Prostate gland (tissue), 2 donors: Measurements from ENCODE around the gene ZNF664. TPM values are rescaled to one million over a fixed set of nuclear protein-coding genes. Genes with fewer than 3 reads are reported as not detected.

Source experiments
- DNase-seq: peaks from one replicate; pipeline ENCODE4 v3.0.0-alpha.2; 2019; ENCODE audit warnings: low spot score
- H3K27ac ChIP-seq, 2 donors: fragments of 200-600 bp; sonication (generic); 2 replicates each; pipeline ENCODE4 v1.5.1; 2017 to 2019
- H3K27me3 ChIP-seq: fragments of 200-600 bp; sonication (generic); replicated peaks from 2 replicates; pipeline ENCODE4 v1.5.1; 2019; ENCODE audit not compliant: insufficient read depth
- H3K36me3 ChIP-seq, 2 donors: fragments of 200-600 bp; sonication (generic); 1 replicate in 1 of 2; 2 replicates in 1 of 2; pipeline versions ENCODE4 v1.5.1 to v1.8.1; 2017 to 2019
- H3K4me1 ChIP-seq: fragments of 200-600 bp; sonication (generic); replicated peaks from 2 replicates; pipeline ENCODE4 v1.5.1; 2019
- H3K4me3 ChIP-seq, 2 donors: fragments of 200-600 bp; sonication (generic); 2 replicates each; pipeline ENCODE4 v1.5.1; 2017 to 2019
- H3K9me3 ChIP-seq: fragments of 200-600 bp; sonication (generic); 2 replicates; pipeline ENCODE4 v1.5.1; 2017
- POLR2A ChIP-seq: fragments of 450-650 bp; IDR thresholded peaks from one replicate; pipeline ENCODE4 v1.6.1; 2016; ENCODE audit warnings: antibody characterized with exemption, mild to moderate bottlenecking
- POLR2AphosphoS5 ChIP-seq: sonication (generic); formaldehyde crosslinking; IDR thresholded peaks from one replicate; pipeline ENCODE4 v1.6.1; 2017; ENCODE audit warnings: antibody characterized with exemption
- WGBS: methylation state at CpG from one replicate; pipeline ENCODE4 v1.1.5; 2018; 5-methylcytosine and 5-hydroxymethylcytosine counted together
- intact Hi-C: fragments of 100-400 bp; cut with DNase I; formaldehyde crosslinking; loops from one replicate; pipeline ENCODE4 v1.14.2; 2022
- total RNA-seq, 2 donors: library from RNA; depleted of rRNA; stranded (reverse); fragments of >200 nt; gene quantifications; one replicate each; pipeline ENCODE4 v1.1.0, GENCODE V29; 2016
- TF ChIP-seq, protein P1 (sequence below), 4 experiments: fragments of 200-600 bp in 2 of 4; fragments of 450-650 bp in 2 of 4; sonication (generic) in 2 of 4; IDR thresholded peaks; 1 replicate in 3 of 4; 2 replicates in 1 of 4; pipeline ENCODE4 v1.5.1; 2016 to 2019; ENCODE audit warnings: antibody characterized with exemption in 4 of 4, mild to moderate bottlenecking in 2 of 4, moderate library complexity in 2 of 4

The ZNF664 gene
- total RNA-seq, 2 donors from 2014 or later = 59.4 to 70.5 TPM

DNA sequence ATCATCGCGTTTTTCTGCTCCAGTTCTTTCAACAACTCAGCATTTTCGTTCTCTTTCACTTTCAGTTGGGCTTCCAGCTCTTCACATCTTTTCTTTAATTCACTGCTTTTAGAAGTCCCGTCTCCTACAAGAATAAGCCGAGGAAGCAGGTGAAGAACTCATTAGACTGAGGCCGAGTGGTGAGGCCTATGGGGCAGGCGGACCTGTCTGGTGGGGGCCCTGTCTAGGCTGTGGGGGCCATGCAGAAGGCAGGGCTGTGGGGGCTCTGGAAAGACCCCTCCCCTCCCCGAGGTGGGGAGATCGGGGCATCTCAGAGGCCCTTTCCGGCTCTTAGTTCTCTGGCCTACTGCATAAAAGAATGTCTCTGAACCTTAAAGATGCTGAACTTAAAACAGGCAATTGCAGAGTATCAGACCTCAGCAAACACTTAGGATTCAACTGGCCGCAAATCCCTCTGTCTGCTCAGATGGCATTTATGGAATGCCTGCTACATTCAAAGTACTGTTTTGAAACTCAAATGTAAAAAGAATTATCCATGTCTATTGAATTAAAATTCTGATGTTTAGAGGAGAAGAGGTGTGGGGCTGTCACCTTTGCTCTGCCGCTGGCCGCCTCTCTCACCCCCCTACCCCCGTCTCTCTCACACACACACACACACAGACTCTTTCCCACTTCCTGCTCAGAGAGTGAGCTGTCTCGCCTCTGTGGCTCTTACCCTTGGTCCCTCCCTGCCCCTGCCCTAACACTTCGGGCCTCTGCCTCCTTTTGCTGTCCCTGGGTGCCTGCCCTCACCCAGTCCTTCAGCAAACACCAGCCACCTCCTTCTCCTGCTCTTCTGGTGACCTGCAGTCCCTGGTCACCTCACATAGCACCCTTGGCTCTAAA, 35.1 kb upstream of the ZNF664 start:
- WGBS = 78% methylated on average over 16 of the region's 16 CpGs

DNA sequence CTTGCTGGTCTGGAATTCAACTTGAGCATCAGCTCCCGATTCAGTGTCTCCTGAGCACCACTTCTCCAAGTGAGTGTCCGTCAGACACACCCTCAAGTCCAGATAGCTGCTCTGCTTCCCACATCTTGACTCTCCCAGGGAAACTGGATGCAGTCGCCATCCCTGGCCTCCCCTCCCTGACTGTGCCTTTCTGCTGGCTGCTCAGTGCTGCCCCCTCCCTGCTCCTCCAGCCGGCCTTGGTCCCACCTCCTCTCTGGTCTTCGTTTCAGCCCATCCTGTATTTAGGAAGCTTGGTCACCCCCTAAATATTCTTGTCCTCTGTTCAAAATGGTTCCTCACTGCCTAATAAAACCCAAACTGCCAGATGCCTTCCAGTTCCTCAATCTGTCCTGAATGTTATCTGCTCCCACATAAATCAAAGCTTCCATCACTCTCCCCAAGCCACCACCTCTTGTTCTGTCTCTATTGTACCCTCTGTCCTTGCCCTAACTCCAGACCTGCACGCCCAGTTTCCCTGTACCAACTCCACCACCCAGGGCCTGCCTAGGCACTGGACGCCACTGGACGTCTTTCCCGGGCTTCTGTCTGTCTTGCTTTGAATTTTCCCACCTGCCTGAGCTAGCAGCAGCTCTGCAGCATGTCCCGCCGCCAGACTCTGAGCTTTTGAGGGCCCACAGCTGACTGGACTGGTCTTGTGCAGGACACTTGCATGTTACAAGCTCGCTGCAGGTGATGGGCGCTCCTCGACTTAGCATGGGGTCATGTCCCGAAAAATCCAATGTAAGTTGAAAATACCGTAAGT, 34.1 kb upstream of the ZNF664 start:
- intact Hi-C loops = no loop called here
- no peak overlapping the region for H3K27ac ChIP-seq
- no peak for DNase-seq

More for the DNA sequence above, 35.1 kb upstream of the ZNF664 start:
- no peak for DNase-seq
- Histone ChIP-seq H3K4me1 (no peaks in the 10 kb centered on the region), H3K27me3 (no peaks in the 10 kb centered on the region), H3K4me3 (no peak overlapping the region), H3K36me3 (no peaks in the 10 kb centered on the region), H3K9me3 (no peaks in the 10 kb centered on the region), H3K27ac (no peak overlapping the region)
- TF ChIP-seq POLR2A = no peak
- TF ChIP-seq, protein P1, sequence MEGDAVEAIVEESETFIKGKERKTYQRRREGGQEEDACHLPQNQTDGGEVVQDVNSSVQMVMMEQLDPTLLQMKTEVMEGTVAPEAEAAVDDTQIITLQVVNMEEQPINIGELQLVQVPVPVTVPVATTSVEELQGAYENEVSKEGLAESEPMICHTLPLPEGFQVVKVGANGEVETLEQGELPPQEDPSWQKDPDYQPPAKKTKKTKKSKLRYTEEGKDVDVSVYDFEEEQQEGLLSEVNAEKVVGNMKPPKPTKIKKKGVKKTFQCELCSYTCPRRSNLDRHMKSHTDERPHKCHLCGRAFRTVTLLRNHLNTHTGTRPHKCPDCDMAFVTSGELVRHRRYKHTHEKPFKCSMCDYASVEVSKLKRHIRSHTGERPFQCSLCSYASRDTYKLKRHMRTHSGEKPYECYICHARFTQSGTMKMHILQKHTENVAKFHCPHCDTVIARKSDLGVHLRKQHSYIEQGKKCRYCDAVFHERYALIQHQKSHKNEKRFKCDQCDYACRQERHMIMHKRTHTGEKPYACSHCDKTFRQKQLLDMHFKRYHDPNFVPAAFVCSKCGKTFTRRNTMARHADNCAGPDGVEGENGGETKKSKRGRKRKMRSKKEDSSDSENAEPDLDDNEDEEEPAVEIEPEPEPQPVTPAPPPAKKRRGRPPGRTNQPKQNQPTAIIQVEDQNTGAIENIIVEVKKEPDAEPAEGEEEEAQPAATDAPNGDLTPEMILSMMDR (IDR thresholded peaks at IDR 0.05) = no peak
- no peak for TF ChIP-seq POLR2AphosphoS5
- intact Hi-C loops = no loop called here

DNA sequence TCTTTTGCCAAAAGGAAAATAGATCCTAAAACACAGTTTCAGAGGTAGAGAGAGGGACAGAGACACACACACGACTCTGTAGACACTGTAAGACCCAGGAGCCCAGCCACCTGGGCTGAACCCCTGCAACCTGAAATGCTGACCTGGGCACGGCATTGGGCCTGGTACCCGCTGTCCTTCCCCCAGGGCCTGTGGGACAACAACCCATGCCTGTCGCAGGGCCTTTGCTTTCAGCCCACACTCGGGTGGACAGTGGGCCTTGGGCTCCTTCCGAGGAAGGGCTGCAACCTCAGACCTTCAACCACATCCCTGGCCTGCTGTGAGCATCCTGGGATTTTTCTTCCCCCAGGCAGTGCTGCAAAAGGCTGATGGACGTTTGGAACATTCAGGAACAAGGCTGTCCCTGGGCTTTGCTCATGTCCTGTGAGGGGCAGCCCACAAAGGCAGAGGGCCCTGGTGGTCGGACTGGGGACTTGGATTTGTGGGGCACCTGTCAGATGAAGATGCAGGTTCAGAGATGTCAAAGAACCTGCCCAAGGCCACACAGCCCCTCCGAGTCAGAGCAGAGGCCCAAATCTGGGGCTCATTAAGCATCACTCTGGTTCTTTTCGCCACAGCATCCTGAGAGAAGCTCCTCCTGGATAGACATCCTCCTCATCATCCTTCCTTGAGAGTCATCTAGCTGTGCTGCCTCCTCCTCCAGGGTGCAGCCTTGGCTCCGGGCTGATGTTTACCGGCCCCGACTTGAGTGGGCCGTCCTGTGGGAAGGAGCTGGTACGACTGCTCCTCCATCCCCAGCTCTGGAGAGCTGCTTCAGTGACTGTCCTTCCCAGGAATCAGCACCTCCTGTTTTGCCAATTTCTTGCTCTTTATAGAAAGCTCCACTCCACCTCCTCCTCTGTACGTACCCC, 33.0 kb upstream of the ZNF664 start:
- no peaks in the 10 kb centered on the region for H3K36me3 ChIP-seq

More for the DNA sequence above, 34.1 kb upstream of the ZNF664 start:
- H3K27me3 ChIP-seq = no peaks in the 10 kb centered on the region
- H3K9me3 ChIP-seq = no peaks in the 10 kb centered on the region
- WGBS = 87% methylated on average over 16 of the region's 16 CpGs
- no peaks in the 10 kb centered on the region for H3K4me1 ChIP-seq
- no peak for TF ChIP-seq POLR2A
- TF ChIP-seq, protein P1 (IDR thresholded peaks at IDR 0.05) = no peak
- TF ChIP-seq POLR2AphosphoS5 = no peak
- no peaks in the 10 kb centered on the region for H3K36me3 ChIP-seq
- H3K4me3 ChIP-seq = no peak overlapping the region

GRCh38 chr12:123940627-123940966, 32.4 kb upstream of the ZNF664 start:
- intact Hi-C loops = no loop called here
- Histone ChIP-seq H3K36me3 (peaks cover 0 to 3% of the 10 kb centered on the region in 2 donors), H3K9me3 (no peaks in the 10 kb centered on the region), H3K4me1 (no peaks in the 10 kb centered on the region), H3K27ac (no peak overlapping the region), H3K27me3 (no peaks in the 10 kb centered on the region), H3K4me3 (no peak overlapping the region)
- no peak for DNase-seq
- TF ChIP-seq, protein P1 (IDR thresholded peaks at IDR 0.05) = no peak
- no peak for TF ChIP-seq POLR2AphosphoS5
- no peak for TF ChIP-seq POLR2A
- 97% methylated on average over 9 of the region's 9 CpGs for WGBS

More for the DNA sequence above, 33.0 kb upstream of the ZNF664 start:
- no peak for DNase-seq
- 90% methylated on average over 16 of the region's 16 CpGs for WGBS
- Histone ChIP-seq H3K27ac (no peak overlapping the region), H3K27me3 (no peaks in the 10 kb centered on the region), H3K9me3 (no peaks in the 10 kb centered on the region), H3K4me3 (no peak overlapping the region), H3K4me1 (no peaks in the 10 kb centered on the region)
- intact Hi-C loops = no loop called here
- TF ChIP-seq, protein P1 (IDR thresholded peaks at IDR 0.05) = no peak
- TF ChIP-seq POLR2AphosphoS5 = no peak
- TF ChIP-seq POLR2A = no peak
